Neural cell (in vitro differentiated cells): ENCODE data around the gene F3.

ENCODE experiments used
- CTCF ChIP-seq: fragments of 450-650 bp; IDR thresholded peaks from 2 replicates; pipeline ENCODE4 v1.5.1; 2014; ENCODE audit warnings: antibody characterized with exemption, mild to moderate bottlenecking, moderate library complexity; ENCODE audit not compliant: poor library complexity, severe bottlenecking
- EP300 ChIP-seq: fragments of 450-650 bp; conservative IDR thresholded peaks from 2 replicates; pipeline ENCODE4 v1.6.1; 2014; ENCODE audit warnings: antibody characterized with exemption, mild to moderate bottlenecking, moderate library complexity; ENCODE audit not compliant: poor library complexity, severe bottlenecking
- EZH2 ChIP-seq: fragments of 200-600, 300-800 bp; shearing (Covaris generic), sonication (generic); IDR thresholded peaks from 2 replicates; pipeline ENCODE4 v1.6.1; 2014; ENCODE audit warnings: antibody characterized with exemption, low read length, borderline replicate concordance, mild to moderate bottlenecking; ENCODE audit not compliant: insufficient read depth, poor library complexity, severe bottlenecking
- MXI1 ChIP-seq: fragments of 450-650 bp; conservative IDR thresholded peaks from 2 replicates; pipeline ENCODE4 v1.6.1; 2014; ENCODE audit warnings: antibody characterized with exemption, mild to moderate bottlenecking; ENCODE audit not compliant: poor library complexity, severe bottlenecking
- POLR2AphosphoS5 ChIP-seq: IDR thresholded peaks from 2 replicates; pipeline ENCODE4 v1.6.1; 2012
- RAD21 ChIP-seq: fragments of 450-650 bp; conservative IDR thresholded peaks from 2 replicates; pipeline ENCODE4 v1.6.1; 2014; ENCODE audit warnings: antibody characterized with exemption, mild to moderate bottlenecking, moderate library complexity
- REST ChIP-seq: IDR thresholded peaks from 2 replicates; pipeline ENCODE4 v1.6.1; 2012; ENCODE audit warnings: borderline replicate concordance
- SMC3 ChIP-seq: fragments of 450-650 bp; conservative IDR thresholded peaks from 2 replicates; pipeline ENCODE4 v1.6.1; 2014; ENCODE audit warnings: antibody characterized with exemption, mild to moderate bottlenecking, moderate library complexity; ENCODE audit not compliant: poor library complexity
- TAF1 ChIP-seq: IDR thresholded peaks from 2 replicates; pipeline ENCODE4 v1.6.1; 2012; ENCODE audit warnings: low read depth

- TF ChIP-seq CTCF = no peak
- no peak for TF ChIP-seq POLR2AphosphoS5
- no peak for TF ChIP-seq EP300
- TF ChIP-seq EZH2 = no peak
- no peak for TF ChIP-seq MXI1
- no peak for TF ChIP-seq REST
- TF ChIP-seq SMC3 = no peak
- TF ChIP-seq RAD21 = no peak
- TF ChIP-seq TAF1 = no peak
These were observed 37.0 kb downstream of the F3 start for GRCh38 chr1:94504601-94505000.
